HG02623 (cell line): Measurements from ENCODE around the gene ZDHHC14.

Source experiments
- ATAC-seq: cut with Tn5 transposase; IDR thresholded peaks from one replicate; pipeline ENCODE4 v1.9.1; 2021; ENCODE audit warnings: moderate library complexity; ENCODE audit not compliant: unreplicated experiment

The ZDHHC14 gene

DNA sequence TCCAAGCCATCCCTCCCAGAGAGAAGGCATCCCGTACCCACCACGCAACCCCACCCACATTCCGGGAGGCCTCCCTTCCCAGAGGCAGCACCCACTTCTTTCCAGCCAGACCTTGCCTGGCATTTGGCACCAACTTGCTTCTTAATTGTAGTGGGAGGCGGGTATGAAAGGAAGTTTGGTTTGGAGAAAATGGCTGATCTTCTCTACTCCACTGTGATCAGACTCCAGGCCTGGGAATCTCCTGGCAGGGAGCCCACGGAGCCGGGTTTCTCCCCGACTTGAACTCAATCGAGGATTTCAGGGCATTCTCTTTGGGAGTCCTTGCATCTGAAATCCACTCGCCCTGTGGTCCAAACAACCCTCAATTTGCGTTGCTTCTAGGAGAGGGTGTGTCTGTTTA is 107.1 kb downstream of the ZDHHC14 start:
- no peak for ATAC-seq

GRCh38 chr6:157488716-157489118 is 107.7 kb downstream of the ZDHHC14 start:
- no peak for ATAC-seq

DNA sequence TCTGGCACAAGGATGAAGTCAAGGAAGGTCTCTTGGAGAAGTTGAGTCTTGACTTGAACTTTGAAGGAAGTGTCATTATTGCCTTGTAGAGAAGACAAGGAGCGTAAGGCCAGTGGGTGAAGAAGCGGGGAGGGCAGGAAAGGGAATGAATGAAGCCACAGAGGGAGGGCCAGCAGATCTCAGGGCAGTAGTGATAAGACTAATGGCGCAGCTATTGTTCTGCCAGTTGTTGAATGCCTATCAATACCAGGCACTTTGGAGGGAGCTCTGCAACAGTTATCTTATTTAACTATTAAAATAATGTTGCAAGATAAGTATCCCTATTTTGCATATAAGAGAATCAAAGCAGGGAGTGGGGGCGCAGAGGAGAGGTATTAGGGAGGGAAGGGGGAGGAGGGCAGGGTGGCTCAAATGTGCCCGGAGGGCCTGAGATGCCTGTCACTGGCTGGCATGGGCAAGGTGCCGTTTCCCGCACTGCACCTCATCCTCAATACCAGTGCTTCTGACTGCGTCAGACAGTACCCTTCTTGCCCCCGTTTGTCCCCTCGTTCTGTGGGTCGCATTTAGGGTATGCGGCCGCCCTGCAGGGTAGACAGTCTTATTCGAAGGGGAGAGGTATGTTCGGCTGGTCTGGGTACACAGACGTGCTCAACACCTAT is 109.8 kb downstream of the ZDHHC14 start:
- ATAC-seq: no peak

- no peak for ATAC-seq
Observed at GRCh38 chr6:157491571-157492232, 110.7 kb downstream of the ZDHHC14 start.

GRCh38 chr6:157492249-157492648 is 111.3 kb downstream of the ZDHHC14 start:
- no peak for ATAC-seq

DNA sequence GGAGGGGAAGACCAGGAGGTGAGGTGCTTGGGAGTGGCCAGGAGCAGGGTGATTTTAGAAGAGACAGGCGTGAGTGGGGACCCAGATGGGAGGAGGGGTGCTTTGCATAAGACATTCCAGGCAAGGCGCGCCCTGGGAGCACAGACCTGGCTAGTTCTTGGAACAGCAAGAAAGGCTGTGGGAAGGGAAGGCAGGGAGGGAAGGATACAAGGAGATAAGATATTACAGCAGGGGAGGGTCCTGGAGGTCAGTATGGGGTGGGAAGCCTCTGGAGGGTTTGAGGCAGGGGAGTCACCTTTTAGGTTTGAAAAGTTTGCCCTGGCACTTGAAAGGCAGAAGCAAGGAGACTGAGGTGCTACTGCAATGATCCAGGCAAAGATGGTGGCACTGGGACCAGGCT is 111.8 kb downstream of the ZDHHC14 start:
- no peak for ATAC-seq

DNA sequence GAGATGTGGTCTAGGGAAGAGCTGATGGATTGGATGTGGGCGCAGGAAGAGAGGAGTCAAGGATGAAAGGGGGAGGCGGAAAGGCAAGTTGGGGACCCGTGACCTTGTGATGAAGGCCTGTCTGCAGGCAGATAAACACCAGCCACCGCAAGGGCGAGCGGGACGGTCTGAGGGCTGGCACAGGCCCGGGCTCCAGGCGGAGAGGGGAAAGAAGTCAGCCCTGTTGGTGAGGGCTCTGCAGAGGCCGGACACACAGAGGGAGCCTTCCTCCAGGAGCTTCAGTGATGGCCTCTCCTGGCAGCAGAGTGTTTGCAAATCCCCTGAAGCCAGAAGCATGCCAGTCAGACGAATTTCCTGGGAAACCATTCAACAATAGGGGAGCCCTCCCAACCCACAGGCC is 112.2 kb downstream of the ZDHHC14 start:
- no peak for ATAC-seq

DNA sequence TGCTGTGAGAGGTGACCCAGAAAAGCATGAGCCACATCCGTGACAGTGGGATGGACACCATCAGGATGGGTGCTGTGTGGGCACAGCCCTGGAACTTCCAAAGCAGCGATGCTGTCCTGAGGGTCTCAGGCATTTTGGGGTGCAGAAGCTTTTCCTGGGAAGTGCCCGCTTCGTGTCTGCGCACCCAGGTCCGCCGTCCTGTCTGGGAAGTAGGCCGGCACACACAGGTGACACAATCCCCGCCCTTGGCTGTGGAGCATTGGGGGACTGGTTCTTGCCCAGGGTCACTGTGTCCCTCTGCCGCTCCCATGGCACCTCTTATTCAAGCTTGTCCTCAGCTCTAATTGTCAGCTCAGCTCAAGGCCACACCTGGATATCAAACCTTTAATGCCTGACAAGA is 112.6 kb downstream of the ZDHHC14 start:
- ATAC-seq: no peak

GRCh38 chr6:157494132-157494710 is 113.2 kb downstream of the ZDHHC14 start:
- no peak for ATAC-seq

GRCh38 chr6:157496534-157497095 is 115.6 kb downstream of the ZDHHC14 start:
- ATAC-seq: no peak

DNA sequence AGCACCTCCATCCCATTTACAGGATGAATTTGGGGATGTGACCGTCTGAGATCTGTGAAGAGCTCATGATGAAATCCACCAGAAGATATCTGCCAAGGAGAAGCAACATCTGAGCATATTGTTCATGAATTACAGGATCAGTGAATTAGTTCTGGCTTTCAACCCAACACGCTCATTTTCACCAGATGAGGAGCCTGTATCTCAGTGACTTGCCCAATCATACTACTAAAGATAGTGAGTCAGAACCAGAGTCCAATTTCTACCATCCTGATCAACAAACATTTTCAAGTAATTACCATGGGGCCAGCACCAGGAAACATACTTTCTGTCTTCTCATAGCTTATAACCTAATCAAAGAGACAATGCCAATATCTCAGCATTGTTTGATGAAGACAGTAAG is 116.6 kb downstream of the ZDHHC14 start:
- ATAC-seq: no peak

GRCh38 chr6:157498817-157499216 is 117.8 kb downstream of the ZDHHC14 start:
- ATAC-seq: no peak

GRCh38 chr6:157500022-157500421 is 119.0 kb downstream of the ZDHHC14 start:
- ATAC-seq: no peak

DNA sequence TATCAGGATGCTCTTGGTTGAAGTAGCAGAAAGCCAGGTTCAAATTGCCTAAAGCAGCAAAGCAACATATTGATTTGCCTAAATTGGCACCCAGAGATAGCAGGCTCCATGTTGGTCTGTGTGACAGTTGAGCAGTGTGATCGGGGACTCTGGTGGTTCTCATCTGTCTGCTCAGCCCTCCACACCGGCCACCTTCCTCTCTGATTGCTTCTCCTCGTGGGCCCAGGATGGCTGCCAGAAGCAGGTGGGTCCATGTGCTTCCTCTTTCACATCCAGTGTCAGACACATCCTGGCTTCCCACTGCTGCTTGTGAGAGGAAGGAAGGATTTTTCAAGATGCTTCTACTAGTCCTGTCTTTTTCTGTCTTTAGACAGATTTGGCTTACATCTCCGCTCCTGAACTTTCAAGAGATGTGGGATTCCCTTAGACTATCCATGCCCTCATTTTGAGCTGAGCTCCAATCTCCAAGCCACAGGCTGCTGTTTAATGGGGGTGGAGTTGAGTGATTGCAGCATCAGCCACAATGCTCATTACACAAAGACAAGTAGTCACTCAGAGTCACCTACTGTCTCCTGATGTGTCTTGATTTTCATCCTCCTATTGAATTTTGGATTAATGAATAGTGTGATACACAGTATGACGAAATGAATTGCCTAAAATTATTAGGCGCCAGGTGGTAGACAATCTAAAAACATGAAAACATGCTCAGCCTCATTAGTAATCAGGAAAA is 122.2 kb downstream of the ZDHHC14 start:
- ATAC-seq: no peak

GRCh38 chr6:157505912-157506491 is 125.0 kb downstream of the ZDHHC14 start:
- no peak for ATAC-seq

DNA sequence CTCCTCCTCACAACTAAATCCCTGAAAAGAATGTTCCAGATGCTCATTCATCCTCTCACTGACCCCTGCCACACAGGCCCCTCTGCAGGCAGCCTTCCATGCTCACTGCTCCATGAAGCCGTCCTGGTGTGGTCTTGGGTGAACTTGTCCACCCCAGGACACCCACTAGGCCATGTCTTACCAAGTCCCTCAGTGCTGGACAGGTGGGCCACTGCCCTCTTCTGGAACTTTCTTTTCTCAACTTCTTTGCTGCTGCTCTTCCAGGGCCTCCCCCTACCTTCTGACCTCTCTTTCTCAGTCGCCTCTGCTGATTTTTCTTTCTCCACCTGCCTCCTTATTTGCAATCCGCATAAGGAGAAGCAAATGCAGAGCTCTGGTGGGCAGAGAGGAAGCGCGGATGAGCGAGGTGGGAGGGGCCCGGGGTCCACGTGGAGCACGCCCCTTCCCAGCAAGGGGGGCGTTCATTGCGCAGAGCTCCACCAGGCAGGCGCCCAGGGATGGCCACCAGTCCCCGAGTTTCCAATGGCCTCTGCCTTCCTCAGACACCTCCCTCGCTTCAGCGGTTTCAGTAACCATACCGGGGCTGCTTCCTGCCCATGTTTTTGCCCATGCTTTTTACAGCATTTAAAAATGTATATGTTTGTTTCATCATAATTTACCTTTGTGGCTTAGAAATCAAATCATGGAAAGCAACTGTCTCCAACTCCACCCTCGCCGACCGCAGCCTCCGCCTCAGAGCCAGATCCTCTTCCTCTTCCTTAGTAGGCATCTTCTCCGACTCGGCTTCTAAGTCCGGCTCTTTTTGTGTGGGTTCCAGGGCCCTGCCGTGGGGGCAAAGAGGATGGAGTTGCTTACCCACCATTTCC is 129.6 kb downstream of the ZDHHC14 start:
- no peak for ATAC-seq

DNA sequence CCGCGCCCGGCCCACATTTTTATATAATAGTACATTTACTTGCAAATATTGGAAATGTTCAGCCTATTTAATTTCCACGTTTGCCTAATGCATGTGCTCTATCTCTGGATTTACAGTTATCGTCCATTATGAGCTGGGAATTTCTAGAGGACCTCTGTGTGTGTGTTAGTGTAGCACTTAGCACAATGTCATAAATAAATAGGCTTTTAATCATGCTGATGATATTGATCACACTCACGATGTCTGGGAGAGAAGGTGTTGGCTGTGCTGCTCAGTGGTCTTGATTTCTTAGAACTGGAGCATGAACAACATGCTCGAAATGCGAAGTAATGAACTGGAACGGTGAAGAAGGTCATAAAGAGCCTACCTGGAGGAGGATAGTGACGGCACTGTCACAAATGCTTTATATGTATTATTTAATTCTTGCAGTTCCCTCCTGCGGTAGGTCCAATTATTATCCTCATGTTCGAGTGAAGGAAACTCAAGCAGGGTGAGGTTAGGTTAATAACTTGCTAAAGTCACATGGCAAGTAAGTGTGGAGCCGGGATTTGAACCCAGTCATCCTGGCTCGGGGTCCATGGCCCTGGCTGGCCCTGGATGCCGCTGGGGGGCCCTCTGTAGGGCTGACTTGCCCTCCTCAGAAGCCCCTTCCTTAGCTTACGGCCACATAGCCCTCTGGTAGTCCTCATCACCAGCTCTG is 130.8 kb downstream of the ZDHHC14 start:
- no peak for ATAC-seq

DNA sequence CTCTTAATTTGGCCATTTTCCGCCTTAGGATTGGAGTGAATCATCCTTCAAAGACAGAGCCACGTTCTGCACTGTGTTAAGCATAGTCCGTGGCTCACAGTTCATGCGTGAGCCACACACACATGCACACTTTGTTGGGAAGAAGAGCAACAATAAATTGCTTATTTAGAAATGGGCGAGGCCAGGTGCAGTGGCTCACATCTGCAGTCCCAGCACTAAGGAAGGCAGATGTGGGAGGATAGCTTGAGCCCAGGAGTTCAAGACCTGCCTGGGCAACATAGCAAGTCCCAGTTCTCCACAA is 131.3 kb downstream of the ZDHHC14 start:
- no peak for ATAC-seq

DNA sequence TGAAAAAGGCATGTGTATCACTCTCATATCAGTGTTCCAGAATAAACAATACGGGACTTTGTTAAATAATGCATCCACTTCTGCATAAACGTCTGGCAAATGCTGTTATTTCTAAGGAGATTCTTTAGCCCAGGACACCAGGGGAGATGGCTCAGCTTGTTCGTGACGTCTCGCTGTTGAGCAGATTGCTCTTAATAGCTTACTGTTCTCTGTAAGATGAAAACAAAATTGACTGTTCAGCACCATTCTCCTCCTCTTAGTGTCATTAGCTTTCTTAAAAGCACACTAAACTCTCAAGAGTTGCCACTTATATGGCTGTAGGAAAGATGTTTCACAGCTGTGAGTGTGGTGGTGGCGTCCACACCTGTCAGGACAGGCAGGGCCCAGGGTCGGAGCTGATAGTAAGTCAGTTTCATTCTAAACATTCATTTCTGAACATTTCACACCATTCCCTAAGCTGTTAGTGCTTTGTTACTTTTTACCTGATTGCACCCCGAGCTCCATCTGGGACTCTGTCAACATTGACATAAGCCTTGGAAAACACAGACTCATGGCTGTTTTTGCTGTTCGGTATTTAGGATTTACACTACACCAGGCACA is 132.1 kb downstream of the ZDHHC14 start:
- ATAC-seq: no peak
